LNCaP clone FGC (cell line): Measurements from ENCODE around the gene ALPI.

Experiments used
- DNase-seq: peaks from one replicate; pipeline ENCODE4 v3.0.0-alpha.2; 2011; ENCODE audit warnings: low read depth
- H3K4me3 ChIP-seq: 2 replicates; pipeline ENCODE4 v1.5.1; 2011; ENCODE audit warnings: mild to moderate bottlenecking, low read depth, low read length, control low read depth
- TF ChIP-seq, protein P1 (sequence below): IDR thresholded peaks from 2 replicates; pipeline ENCODE4 v1.5.1; 2012; ENCODE audit warnings: mild to moderate bottlenecking; ENCODE audit not compliant: control insufficient read depth, insufficient read depth; ENCODE audit errors: extremely low read depth

Gene ALPI

GRCh38 chr2:232488097-232488711 is 32.3 kb downstream of the ALPI start:
- no peak overlapping the region for H3K4me3 ChIP-seq
- TF ChIP-seq, protein P1, sequence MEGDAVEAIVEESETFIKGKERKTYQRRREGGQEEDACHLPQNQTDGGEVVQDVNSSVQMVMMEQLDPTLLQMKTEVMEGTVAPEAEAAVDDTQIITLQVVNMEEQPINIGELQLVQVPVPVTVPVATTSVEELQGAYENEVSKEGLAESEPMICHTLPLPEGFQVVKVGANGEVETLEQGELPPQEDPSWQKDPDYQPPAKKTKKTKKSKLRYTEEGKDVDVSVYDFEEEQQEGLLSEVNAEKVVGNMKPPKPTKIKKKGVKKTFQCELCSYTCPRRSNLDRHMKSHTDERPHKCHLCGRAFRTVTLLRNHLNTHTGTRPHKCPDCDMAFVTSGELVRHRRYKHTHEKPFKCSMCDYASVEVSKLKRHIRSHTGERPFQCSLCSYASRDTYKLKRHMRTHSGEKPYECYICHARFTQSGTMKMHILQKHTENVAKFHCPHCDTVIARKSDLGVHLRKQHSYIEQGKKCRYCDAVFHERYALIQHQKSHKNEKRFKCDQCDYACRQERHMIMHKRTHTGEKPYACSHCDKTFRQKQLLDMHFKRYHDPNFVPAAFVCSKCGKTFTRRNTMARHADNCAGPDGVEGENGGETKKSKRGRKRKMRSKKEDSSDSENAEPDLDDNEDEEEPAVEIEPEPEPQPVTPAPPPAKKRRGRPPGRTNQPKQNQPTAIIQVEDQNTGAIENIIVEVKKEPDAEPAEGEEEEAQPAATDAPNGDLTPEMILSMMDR: no peak
- DNase-seq: no peak

DNA sequence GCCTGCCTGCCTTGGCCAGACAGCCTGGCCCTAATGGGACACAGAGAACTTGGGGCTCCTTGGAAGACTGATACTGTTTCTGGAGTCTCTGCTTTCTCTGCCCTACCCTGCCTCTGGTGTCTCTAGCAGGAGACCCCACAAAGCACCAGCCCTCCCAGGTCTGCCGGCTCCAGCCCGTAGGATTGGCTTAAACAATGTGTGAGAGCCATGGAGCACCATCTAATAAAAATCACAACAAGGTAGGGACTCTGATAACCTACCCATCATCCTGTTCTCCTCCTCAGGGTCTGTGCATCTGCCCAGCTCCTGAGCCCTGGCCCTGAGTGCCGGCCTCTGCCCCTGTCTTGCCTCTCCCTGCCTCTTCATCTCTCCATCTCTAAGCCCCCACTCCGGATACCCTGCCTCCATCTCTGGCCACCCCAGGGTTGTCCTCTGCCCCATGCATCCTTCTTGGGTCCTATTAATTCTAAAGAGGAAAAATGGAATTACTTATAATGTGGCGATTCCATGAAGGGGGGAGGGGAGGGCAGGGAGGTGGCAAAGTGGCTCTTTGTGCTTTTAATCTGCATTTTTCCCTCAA is 32.9 kb downstream of the ALPI start:
- no peak overlapping the region for H3K4me3 ChIP-seq
- DNase-seq: no peak
- TF ChIP-seq, protein P1: no peak

DNA sequence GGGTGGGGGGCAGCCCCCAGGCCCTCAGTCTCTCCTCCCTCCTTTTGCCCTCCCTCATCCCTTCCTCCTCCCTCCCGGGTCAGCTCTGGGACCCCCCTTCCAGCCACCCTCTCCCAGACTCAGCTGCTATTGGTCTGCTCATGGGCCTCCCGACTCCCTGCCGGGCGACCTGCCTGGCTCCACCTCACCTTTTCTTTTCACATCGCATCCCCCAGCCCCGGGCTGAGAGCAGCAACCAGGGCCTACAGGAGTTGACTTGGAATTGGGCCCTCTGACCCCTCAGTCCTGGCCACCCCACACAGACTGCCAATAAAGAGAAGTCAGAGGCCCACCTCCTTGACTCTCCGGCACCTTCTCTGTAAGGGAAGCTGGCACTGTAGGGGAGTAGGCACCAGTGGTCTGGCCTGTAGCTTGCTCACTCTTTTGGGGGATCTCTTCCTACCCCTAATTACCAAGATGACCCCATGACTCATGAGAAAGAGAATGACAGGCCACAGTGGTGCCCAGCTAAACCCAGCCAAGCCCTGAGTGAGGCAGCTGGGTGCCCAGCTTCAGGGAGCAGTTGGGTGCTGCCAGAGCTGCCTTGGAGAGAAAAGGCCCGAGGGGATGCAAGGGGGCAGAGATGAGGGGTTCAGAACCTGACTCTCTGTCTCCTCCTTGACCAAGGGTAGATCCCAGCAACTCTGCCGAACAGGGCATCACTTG is 33.7 kb downstream of the ALPI start:
- no peak overlapping the region for H3K4me3 ChIP-seq
- TF ChIP-seq, protein P1: no peak
- DNase-seq: no peak

DNA sequence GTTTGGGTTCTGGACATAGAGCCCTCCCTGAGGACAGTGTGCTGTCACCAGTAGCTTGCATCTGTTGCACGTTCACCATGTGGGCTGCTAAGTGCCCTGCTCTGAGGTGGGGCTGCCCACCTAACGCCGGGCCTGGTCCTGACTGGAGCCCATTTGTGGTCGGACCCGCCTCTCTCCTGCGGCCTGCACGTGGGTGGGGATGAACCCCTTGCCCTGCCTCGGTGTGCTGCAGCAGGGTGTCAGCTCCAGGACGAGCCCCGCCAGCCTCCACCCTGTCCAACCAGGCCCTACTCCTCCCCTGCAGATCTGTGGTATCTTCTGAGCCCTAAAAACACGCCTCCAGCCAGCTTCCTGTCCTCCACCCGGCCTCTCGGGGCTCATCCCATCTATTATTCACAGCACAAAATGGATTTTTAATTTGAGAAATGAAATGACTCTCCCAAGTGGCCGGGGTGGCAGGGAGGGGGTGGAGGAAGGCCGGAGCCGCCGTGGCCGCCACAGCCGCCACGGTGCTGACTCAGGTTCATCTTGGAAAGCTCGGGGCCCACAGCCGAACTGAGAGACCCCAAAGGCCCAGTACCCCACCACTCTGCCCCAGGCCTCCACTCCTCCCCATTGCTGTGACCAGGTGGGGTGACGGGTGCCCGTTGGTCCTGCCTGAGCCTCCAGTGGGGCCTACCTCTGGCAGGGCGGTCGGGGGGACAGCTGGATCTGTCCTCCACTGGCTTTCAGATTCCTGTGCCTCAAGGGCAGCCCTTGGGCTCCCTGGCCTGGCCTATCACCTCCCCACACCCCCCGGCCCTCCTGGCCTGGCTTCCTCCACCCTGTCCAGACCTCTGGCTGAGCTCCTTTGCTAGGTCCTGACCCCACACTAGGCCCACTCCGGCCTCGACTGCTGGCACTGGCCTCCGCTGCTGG is 34.5 kb downstream of the ALPI start:
- DNase-seq: no peak
- no peak overlapping the region for H3K4me3 ChIP-seq
- TF ChIP-seq, protein P1: no peak

- TF ChIP-seq, protein P1: no peak
- H3K4me3 ChIP-seq: no peak overlapping the region
- no peak for DNase-seq
These were observed 35.3 kb downstream of the ALPI start for GRCh38 chr2:232491139-232491780.

- H3K4me3 ChIP-seq: no peak overlapping the region
- TF ChIP-seq, protein P1: no peak
- no peak for DNase-seq
These were observed 36.4 kb downstream of the ALPI start for GRCh38 chr2:232492236-232492848.
